CD4-positive, alpha-beta T cell treated with Interleukin-15 for 1 hour (primary cell): Measurements from ENCODE around the gene TH.
"Not testable (repeated sequence)": the region's sequence is repeated elsewhere in the genome, so short reads cannot be mapped to it uniquely, and the experiment has no call there.

ENCODE experiments used
- DNase-seq: peaks from one replicate; pipeline ENCODE4 v3.0.0-alpha.2; 2020

Gene TH

GRCh38 chr11:2128130-2128510 is 43.5 kb downstream of the TH start:
- DNase-seq: no peak

- DNase-seq: no peak
Observed at GRCh38 chr11:2127482-2128129, 44.0 kb downstream of the TH start.

DNA sequence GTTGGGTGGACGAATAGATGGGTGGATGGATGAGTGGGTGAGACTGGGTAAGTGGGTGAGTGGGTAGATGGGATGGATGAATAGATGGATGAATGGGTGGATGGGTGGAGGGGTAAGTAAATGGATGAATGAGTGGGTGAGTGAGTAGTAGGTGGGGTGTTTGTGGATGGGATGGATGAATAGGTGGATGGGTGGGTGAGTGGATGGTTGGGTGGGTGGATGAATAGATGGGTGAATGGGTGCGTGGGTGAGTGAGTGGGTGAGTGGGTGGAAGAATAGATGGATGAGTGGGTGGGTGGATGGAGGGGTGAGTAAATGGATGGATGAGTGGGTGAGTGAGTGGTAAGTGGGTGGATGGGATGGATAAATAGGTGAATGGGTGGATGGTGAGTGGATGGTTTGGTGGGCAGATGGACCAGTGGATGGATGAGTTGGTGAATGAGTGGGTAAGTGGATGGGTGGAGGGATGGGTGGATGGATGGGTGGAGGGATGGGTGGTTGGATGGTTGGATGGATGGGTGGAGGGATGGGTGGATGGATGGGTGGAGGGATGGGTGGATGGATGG is 45.0 kb downstream of the TH start:
- DNase-seq: no peak

GRCh38 chr11:2124736-2125484 is 46.7 kb downstream of the TH start:
- not testable (repeated sequence) for DNase-seq

GRCh38 chr11:2123628-2123960 is 48.0 kb downstream of the TH start:
- no peak for DNase-seq

DNA sequence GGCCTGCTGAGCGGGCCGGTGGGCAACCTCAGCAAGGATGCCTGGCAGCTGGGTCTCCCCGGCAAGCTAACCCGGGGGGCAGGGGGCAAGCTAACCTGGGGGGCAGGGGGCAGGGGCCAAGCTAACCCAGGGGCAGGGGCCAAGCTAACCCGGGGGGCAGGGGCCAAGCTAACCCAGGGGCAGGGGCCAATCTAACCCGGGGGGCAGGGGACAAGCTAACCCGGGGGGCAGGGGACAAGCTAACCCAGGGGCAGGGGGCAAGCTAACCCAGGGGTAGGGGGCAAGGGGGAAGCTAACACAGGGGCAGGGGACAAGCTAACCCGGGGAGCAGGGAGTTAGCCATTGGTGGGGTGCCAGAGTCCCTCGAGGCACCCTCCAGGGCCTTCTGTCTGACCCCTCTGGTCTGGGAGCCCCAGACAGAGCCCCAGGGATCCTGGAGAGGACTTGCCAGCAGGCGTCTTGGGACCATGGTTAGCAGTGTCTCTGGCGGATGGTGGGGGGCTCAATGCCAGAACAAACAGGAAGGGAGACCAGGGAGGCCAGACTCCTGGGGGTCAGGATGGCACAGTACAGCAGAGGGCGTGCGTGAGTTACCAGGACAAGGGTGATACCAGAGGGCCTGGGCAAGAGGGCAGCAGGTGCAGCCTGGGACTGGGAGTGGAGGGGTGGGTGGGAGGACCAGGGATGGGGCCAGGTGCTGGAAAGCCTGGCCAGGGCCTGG is 48.5 kb downstream of the TH start:
- no peak for DNase-seq

GRCh38 chr11:2122222-2122906 is 49.3 kb downstream of the TH start:
- no peak for DNase-seq

DNA sequence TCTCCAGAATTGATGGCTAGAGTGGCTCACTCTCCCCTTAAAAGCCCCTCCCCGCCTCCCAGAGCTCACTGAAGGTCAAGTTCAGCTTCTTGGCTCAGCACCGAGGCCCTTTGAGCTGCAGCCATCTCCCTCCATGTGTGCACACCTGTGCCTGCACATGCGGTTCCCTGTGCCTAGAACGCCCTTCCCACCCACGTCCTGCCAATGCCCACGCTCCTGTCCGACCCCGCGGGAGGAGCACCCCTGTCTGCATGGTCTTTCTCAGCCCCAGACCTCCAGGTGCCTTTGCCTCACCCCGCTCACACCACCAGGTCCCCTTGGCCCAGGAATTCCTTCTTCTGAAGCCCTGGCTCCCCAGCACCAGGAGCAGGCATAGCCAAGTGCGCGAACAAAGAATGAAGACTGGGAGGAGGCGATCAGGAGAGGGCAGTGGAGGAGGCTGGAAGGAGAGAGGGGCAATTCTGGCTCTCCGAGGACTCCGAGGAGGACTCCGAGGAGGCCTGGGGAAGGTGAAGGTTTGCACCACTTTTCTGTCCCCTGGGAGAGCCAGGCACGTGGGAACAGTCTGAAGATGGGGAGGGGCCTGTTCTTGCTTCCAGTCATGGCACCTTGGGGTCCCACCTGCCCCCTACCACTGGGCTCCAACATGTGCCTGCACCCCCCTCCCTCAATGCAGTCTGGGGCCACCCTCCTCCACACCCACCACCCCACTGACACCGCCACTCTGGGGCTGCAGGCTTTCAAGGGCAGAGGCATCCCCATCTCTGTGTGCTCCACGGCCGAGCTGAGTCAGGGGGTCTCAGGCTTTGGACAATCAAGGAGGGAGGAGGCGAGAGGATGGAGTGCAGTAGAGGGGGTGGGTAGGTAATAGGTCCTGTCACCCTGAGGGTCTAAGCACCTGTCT is 50.1 kb downstream of the TH start:
- DNase-seq: no peak

DNA sequence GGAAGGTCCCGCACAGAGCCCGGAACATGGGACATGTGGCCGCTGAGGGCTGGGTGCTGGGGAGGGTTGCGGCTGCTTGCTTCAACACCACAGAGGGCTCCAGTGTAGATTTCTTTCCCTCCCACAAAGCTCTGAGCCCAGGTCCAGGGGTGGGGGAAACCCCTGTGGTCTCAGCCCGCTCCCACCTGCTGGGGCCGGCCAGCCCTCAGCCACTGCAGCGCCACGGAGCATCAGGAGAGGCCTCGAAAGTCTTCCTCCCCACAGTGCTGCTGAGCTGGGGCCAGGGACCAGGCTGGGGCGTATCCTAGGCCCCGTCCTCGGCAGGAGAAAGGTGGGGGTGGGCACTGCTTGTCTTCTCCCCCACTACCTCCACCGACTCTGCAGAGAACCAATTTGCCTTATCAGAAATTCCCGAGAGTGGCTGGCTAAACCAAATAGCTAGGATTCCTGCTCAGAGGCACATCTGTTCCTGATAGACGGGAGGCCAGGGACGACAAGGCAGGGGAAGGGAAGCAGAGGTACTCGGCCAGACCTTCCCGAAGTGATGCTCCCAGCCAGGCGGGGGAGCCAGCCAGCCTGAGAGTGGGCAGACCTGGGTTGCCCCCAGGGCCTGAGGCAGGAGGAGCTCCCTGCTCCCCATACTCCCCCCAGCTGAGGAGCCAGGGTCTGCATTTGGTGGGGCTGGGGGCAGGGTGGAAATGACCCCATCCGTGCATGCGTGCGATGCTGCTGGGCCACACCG is 51.1 kb downstream of the TH start:
- DNase-seq: no peak

- DNase-seq: no peak
Observed at GRCh38 chr11:2118677-2119076, 52.9 kb downstream of the TH start.

- no peak for DNase-seq
Observed at GRCh38 chr11:2116680-2117079, 54.9 kb downstream of the TH start.

GRCh38 chr11:2115308-2115707 is 56.3 kb downstream of the TH start:
- DNase-seq: no peak

- no peak for DNase-seq
Observed at GRCh38 chr11:2114430-2115241, 57.0 kb downstream of the TH start.
